Activated B cell treated with CpG ODN at 0.5 μM for 24 hours (primary cell): ENCODE data around the gene CRACR2A. TPM values are rescaled to one million over a fixed set of nuclear protein-coding genes. Genes with fewer than 3 reads are reported as not detected.

ENCODE experiments used
- ATAC-seq: fragments of 200-7000 bp; cut with Tn5 transposase; one replicate; pipeline ENCODE4 v1.10.0; 2021; ENCODE audit warnings: low read depth, mild to moderate bottlenecking, moderate library complexity
- CTCF ChIA-PET: fragments of 350-600 bp; sonication (Branson Sonifier 250); formaldehyde crosslinking; loops from one replicate; lab custom pipeline; 2021; ENCODE audit warnings: antibody characterized with exemption; lab: Charles Lee
- POLR2A ChIA-PET: fragments of 350-600 bp; sonication (Branson Sonifier 250); formaldehyde crosslinking; loops from one replicate; lab custom pipeline; 2021; ENCODE audit warnings: antibody characterized with exemption; lab: Charles Lee
- DNase-seq: peaks from one replicate; pipeline ENCODE4 v3.0.0; 2022
- H3K27ac Mint-ChIP-seq: one replicate; pipeline ENCODE4 v1.8.0; 2020; ENCODE audit warnings: mixed read lengths
- H3K27me3 Mint-ChIP-seq: one replicate; pipeline ENCODE4 v1.8.0; 2021; ENCODE audit warnings: mixed read lengths
- H3K36me3 Mint-ChIP-seq: one replicate; pipeline ENCODE4 v1.8.0; 2021; ENCODE audit warnings: low read depth, mixed read lengths
- H3K4me1 Mint-ChIP-seq: one replicate; pipeline ENCODE4 v1.8.0; 2021; ENCODE audit warnings: mixed read lengths
- H3K4me3 Mint-ChIP-seq: one replicate; pipeline ENCODE4 v1.8.0; 2020; ENCODE audit warnings: mild to moderate bottlenecking, mixed read lengths
- H3K9me3 Mint-ChIP-seq: one replicate; pipeline ENCODE4 v1.8.0; 2020; ENCODE audit warnings: mixed read lengths
- intact Hi-C: fragments of 100-400 bp; cut with micrococcal nuclease; formaldehyde crosslinking; loops from one replicate; pipeline ENCODE4 v1.15.1; 2024
- total RNA-seq: library from RNA; stranded (reverse); gene quantifications from 2 replicates; pipeline ENCODE4 v1.2.3, GENCODE V29; 2022
- TF ChIP-seq, protein P1 (sequence below): fragments of 200-600 bp; IDR thresholded peaks from one replicate; pipeline ENCODE4 v1.8.0; 2022; ENCODE audit warnings: antibody characterized with exemption, mild to moderate bottlenecking

The CRACR2A gene
- total RNA-seq, 1 donor from 2014 or later: 25.8 TPM

DNA sequence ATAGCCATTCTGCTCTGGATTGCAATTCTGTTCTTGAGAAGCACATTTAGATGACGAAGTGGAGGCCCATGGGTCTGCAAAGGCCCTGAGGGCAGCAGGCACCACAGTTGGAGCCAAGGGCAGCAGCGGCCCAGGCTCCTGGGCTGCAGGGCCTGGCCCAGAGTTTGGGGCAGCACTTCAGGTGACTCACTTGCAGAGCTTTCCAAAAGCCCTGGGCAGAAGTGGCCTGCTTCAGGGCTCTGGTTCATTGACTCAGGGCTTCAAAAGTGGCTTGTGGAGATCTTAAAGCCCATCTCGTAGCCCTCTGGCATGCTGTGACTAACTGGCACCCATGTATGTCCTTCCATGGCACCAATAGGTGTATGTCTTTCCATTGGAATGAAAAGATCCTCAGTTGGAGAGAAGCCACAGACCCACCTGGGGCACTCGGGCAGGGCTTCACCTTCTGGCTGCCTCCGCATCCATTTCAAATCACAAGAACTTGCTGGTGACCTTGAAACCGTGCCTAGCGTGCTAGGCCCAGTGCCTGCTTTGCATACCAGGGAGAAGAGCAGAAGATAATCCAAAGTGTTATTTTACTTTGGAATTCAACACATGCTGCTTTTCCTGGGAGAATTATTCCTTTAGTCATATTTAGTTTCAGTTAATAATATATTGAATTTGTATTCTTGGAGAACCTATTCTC, 155.2 kb downstream of the CRACR2A start:
- ChIA-PET POLR2A (no interaction called here), CTCF (no interaction called here)
- Mint-ChIP-seq H3K4me3 (no peak overlapping the region), H3K27me3 (peaks cover 7% of the 10 kb centered on the region), H3K9me3 (no peaks in the 10 kb centered on the region), H3K27ac (no peak overlapping the region), H3K36me3 (no peaks in the 10 kb centered on the region), H3K4me1 (no peaks in the 10 kb centered on the region)
- intact Hi-C loops: no loop called here
- ATAC-seq (no peak), DNase-seq (no peak)
- TF ChIP-seq, protein P1, sequence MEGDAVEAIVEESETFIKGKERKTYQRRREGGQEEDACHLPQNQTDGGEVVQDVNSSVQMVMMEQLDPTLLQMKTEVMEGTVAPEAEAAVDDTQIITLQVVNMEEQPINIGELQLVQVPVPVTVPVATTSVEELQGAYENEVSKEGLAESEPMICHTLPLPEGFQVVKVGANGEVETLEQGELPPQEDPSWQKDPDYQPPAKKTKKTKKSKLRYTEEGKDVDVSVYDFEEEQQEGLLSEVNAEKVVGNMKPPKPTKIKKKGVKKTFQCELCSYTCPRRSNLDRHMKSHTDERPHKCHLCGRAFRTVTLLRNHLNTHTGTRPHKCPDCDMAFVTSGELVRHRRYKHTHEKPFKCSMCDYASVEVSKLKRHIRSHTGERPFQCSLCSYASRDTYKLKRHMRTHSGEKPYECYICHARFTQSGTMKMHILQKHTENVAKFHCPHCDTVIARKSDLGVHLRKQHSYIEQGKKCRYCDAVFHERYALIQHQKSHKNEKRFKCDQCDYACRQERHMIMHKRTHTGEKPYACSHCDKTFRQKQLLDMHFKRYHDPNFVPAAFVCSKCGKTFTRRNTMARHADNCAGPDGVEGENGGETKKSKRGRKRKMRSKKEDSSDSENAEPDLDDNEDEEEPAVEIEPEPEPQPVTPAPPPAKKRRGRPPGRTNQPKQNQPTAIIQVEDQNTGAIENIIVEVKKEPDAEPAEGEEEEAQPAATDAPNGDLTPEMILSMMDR: no peak

DNA sequence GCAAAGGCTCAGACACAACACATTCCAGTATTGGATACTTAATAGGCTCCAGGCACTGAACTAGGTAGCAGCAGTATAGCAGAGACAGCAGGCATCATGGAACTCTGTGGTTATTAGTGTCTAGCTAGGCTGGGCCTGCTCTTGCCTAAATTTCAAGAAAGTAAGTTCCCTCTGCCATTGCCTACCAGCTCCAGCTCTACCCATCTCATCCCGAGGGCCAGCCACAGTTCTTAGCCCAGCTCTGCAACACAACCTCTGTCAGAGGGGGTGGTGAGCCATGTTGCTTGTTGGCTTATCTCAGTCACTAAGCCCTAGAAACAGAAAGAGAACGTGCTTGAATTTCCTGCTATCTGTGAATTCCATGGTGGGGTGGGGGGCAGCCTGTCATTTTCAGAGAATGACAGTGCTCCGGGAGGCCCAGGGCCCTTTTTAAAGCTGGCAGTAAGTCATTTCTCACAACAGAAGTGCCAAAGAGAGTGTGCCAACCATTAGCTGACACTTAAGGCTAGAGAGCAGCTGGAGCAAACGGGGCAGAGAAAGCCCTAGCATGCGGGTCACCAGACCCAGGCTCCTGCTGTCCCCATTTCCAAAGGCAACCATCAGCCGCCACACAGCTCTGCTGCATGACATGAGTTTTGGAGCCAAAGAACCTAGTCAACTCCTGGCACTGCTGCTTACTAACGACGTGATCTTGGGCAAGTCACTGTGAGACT, 156.1 kb downstream of the CRACR2A start:
- Mint-ChIP-seq H3K36me3 (no peaks in the 10 kb centered on the region), H3K27me3 (peaks cover 12% of the 10 kb centered on the region), H3K9me3 (no peaks in the 10 kb centered on the region), H3K4me1 (no peaks in the 10 kb centered on the region), H3K4me3 (no peak overlapping the region), H3K27ac (no peak overlapping the region)
- ATAC-seq: no peak
- ChIA-PET POLR2A (no interaction called here), CTCF (interaction anchor here (0.7 kb wide), 1 partner anchor 207 kb away, joined by 3 read pairs; no protein-coding TSS in a partner anchor)
- intact Hi-C loops: no loop called here
- TF ChIP-seq, protein P1: no peak
- DNase-seq: no peak

- intact Hi-C loops: no loop called here
- H3K4me3 Mint-ChIP-seq: no peak overlapping the region
- TF ChIP-seq, protein P1: no peak
- ChIA-PET POLR2A (no interaction called here), CTCF (no interaction called here)
- no peaks in the 10 kb centered on the region for H3K9me3 Mint-ChIP-seq
- H3K27me3 Mint-ChIP-seq: peaks cover 6% of the 10 kb centered on the region
- H3K36me3 Mint-ChIP-seq: no peaks in the 10 kb centered on the region
- no peak overlapping the region for H3K27ac Mint-ChIP-seq
- DNase-seq (no peak), ATAC-seq (no peak)
- H3K4me1 Mint-ChIP-seq: no peaks in the 10 kb centered on the region
Measured at GRCh38 chr12:3595721-3596120, 157.2 kb downstream of the CRACR2A start.

DNA sequence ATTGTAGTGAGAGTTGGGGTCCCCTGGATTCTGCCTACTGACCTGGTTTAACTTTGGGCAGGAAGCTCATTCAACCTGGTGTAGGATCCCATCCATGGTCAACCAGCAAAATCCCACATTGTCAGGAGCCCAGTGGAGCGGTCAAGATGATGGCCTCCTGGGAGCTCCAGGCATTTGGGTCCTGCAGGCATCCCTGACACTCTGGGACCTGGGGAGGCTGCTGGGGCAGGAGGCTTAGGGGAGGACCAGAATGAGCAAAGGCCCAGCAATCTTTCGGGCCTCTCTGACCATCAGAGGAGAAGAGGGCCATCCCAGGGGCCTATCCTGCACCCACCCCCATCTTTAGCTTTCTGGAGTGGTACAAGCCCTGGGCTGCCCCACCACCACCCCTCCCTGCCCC, 157.9 kb downstream of the CRACR2A start:
- Mint-ChIP-seq H3K36me3 (no peaks in the 10 kb centered on the region), H3K27me3 (peaks cover 8% of the 10 kb centered on the region), H3K9me3 (no peaks in the 10 kb centered on the region), H3K4me3 (no peak overlapping the region), H3K27ac (no peak overlapping the region), H3K4me1 (no peaks in the 10 kb centered on the region)
- ATAC-seq: no peak
- ChIA-PET CTCF (no interaction called here), POLR2A (no interaction called here)
- no peak for DNase-seq
- intact Hi-C loops: no loop called here
- TF ChIP-seq, protein P1: no peak

GRCh38 chr12:3593906-3594483, 158.9 kb downstream of the CRACR2A start:
- DNase-seq (no peak), ATAC-seq (no peak)
- H3K9me3 Mint-ChIP-seq: no peaks in the 10 kb centered on the region
- no peak overlapping the region for H3K27ac Mint-ChIP-seq
- H3K27me3 Mint-ChIP-seq: peaks cover 15% of the 10 kb centered on the region
- H3K36me3 Mint-ChIP-seq: no peaks in the 10 kb centered on the region
- ChIA-PET POLR2A (no interaction called here), CTCF (no interaction called here)
- intact Hi-C loops: no loop called here
- no peak overlapping the region for H3K4me3 Mint-ChIP-seq
- H3K4me1 Mint-ChIP-seq: no peaks in the 10 kb centered on the region
- TF ChIP-seq, protein P1: no peak
